H54 (cell line): Measurements from ENCODE around the gene FSTL4.
"Not testable (repeated sequence)": the region's sequence is repeated elsewhere in the genome, so short reads cannot be mapped to it uniquely, and the experiment has no call there.

ENCODE experiments used
- DNase-seq: peaks from one replicate; pipeline ENCODE4 v3.0.0; 2011; ENCODE audit warnings: low spot score, mixed read lengths; ENCODE audit not compliant: insufficient read length
- FAIRE-seq: peaks from 3 replicates; lab custom pipeline; 2011; peaks lifted over from hg19 to GRCh38; lab: Jason Lieb, UNC
- POLR2A ChIP-seq: IDR thresholded peaks from 2 replicates; pipeline ENCODE4 v1.6.1; 2011; ENCODE audit warnings: low read depth, mild to moderate bottlenecking, low read length

The FSTL4 gene

GRCh38 chr5:133199417-133200178 lies 412.7 kb downstream of the FSTL4 start:
- no peak for DNase-seq
- FAIRE-seq: no peak
- TF ChIP-seq POLR2A: no peak

GRCh38 chr5:133198511-133198910 lies 413.8 kb downstream of the FSTL4 start:
- TF ChIP-seq POLR2A: no peak
- FAIRE-seq (no peak), DNase-seq (no peak)

- DNase-seq (no peak), FAIRE-seq (no peak)
- TF ChIP-seq POLR2A: no peak
Measured at GRCh38 chr5:133196441-133197085, 415.8 kb downstream of the FSTL4 start.

GRCh38 chr5:133195250-133195649 lies 417.1 kb downstream of the FSTL4 start:
- no peak for FAIRE-seq
- TF ChIP-seq POLR2A: no peak

GRCh38 chr5:133193794-133194193 lies 418.5 kb downstream of the FSTL4 start:
- no peak for TF ChIP-seq POLR2A
- no peak for DNase-seq
- no peak for FAIRE-seq

More at GRCh38 chr5:133195250-133195649, 417.1 kb downstream of the FSTL4 start:
- DNase-seq: no peak

- TF ChIP-seq POLR2A: no peak
- DNase-seq (no peak), FAIRE-seq (no peak)
Measured at GRCh38 chr5:133192716-133193115, 419.6 kb downstream of the FSTL4 start.

- no peak for TF ChIP-seq POLR2A
- no peak for FAIRE-seq
- DNase-seq: no peak
Measured at GRCh38 chr5:133189881-133190280, 422.5 kb downstream of the FSTL4 start.

- FAIRE-seq: no peak
Measured at GRCh38 chr5:133179405-133179804, 432.9 kb downstream of the FSTL4 start.

GRCh38 chr5:133170756-133171387 lies 441.5 kb downstream of the FSTL4 start:
- not testable (repeated sequence) for FAIRE-seq, DNase-seq

More at GRCh38 chr5:133179405-133179804, 432.9 kb downstream of the FSTL4 start:
- no peak for DNase-seq
- no peak for TF ChIP-seq POLR2A

- TF ChIP-seq POLR2A: no peak
- no peak for DNase-seq
- FAIRE-seq: no peak
Measured at GRCh38 chr5:133164759-133165158, 447.6 kb downstream of the FSTL4 start.

- DNase-seq (no peak), FAIRE-seq (no peak)
- no peak for TF ChIP-seq POLR2A
Measured at GRCh38 chr5:133163839-133164238, 448.5 kb downstream of the FSTL4 start.

GRCh38 chr5:133159543-133159942 lies 452.8 kb downstream of the FSTL4 start:
- FAIRE-seq: no peak
- DNase-seq: no peak
- TF ChIP-seq POLR2A: no peak

- no peak for TF ChIP-seq POLR2A
- FAIRE-seq: no peak
- no peak for DNase-seq
Measured at GRCh38 chr5:133155326-133155969, 456.9 kb downstream of the FSTL4 start.
